HepG2 (cell line): ENCODE data around the gene MTIF3. TPM values are rescaled to one million over a fixed set of nuclear protein-coding genes. Genes with fewer than 3 reads are reported as not detected.

Source experiments
- polyA plus RNA-seq, 8 experiments: library from polyadenylated mRNA; depleted of rRNA in 3 of 8; stranded (reverse) in 7 of 8; unstranded in 1 of 8; fragments of >200 nt; fragmentation: Illumina TruSeq in 4 of 8; extraction: Trizol in 4 of 8; gene quantifications; 2 replicates each; pipeline versions ENCODE4 v1.2.1 to v1.2.3, GENCODE V29; 2011 to 2016; ENCODE audit warnings: low read depth in 4 of 8, missing spikeins in 1 of 8, mixed read lengths in 1 of 8; ENCODE audit not compliant: insufficient read depth in 1 of 8
- total RNA-seq, 5 experiments: library from RNA; depleted of rRNA; stranded (reverse); fragments of >200 nt; fragmentation: Illumina TruSeq; extraction: Trizol; gene quantifications; 2 replicates each; pipeline ENCODE4 v1.2.3, GENCODE V29; 2016; ENCODE audit warnings: low read depth in 1 of 5
- TF ChIP-seq, protein P1 (sequence below), 2 experiments: fragments of 450-650 bp in 1 of 2; sonication (generic) in 1 of 2; formaldehyde crosslinking in 1 of 2; IDR thresholded peaks; 2 replicates each; pipeline versions ENCODE4 v1.6.1 to v1.8.0; 2016 to 2022; ENCODE audit warnings: antibody characterized with exemption in 1 of 2, mild to moderate bottlenecking in 1 of 2, missing genetic modification reagents in 1 of 2
- TF ChIP-seq, protein P2 (sequence below): sonication (generic); formaldehyde crosslinking; IDR thresholded peaks from 2 replicates; pipeline ENCODE4 v1.5.0; 2020; ENCODE audit warnings: mild to moderate bottlenecking, missing genetic modification reagents

MTIF3 gene
- total and polyA plus RNA-seq, 2 of the 13 experiments (the other 11 are each of a cell fraction or from before 2014, with no cell fraction given), result 33.7 to 40.6 TPM

- TF ChIP-seq, protein P1, sequence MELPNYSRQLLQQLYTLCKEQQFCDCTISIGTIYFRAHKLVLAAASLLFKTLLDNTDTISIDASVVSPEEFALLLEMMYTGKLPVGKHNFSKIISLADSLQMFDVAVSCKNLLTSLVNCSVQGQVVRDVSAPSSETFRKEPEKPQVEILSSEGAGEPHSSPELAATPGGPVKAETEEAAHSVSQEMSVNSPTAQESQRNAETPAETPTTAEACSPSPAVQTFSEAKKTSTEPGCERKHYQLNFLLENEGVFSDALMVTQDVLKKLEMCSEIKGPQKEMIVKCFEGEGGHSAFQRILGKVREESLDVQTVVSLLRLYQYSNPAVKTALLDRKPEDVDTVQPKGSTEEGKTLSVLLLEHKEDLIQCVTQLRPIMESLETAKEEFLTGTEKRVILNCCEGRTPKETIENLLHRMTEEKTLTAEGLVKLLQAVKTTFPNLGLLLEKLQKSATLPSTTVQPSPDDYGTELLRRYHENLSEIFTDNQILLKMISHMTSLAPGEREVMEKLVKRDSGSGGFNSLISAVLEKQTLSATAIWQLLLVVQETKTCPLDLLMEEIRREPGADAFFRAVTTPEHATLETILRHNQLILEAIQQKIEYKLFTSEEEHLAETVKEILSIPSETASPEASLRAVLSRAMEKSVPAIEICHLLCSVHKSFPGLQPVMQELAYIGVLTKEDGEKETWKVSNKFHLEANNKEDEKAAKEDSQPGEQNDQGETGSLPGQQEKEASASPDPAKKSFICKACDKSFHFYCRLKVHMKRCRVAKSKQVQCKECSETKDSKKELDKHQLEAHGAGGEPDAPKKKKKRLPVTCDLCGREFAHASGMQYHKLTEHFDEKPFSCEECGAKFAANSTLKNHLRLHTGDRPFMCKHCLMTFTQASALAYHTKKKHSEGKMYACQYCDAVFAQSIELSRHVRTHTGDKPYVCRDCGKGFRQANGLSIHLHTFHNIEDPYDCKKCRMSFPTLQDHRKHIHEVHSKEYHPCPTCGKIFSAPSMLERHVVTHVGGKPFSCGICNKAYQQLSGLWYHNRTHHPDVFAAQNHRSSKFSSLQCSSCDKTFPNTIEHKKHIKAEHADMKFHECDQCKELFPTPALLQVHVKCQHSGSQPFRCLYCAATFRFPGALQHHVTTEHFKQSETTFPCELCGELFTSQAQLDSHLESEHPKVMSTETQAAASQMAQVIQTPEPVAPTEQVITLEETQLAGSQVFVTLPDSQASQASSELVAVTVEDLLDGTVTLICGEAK (IDR thresholded peaks at IDR 0.05), result no peak
- TF ChIP-seq, protein P1 (CRISPR knock-in tag; IDR thresholded peaks at IDR 0.05), result no peak
- TF ChIP-seq, protein P2, sequence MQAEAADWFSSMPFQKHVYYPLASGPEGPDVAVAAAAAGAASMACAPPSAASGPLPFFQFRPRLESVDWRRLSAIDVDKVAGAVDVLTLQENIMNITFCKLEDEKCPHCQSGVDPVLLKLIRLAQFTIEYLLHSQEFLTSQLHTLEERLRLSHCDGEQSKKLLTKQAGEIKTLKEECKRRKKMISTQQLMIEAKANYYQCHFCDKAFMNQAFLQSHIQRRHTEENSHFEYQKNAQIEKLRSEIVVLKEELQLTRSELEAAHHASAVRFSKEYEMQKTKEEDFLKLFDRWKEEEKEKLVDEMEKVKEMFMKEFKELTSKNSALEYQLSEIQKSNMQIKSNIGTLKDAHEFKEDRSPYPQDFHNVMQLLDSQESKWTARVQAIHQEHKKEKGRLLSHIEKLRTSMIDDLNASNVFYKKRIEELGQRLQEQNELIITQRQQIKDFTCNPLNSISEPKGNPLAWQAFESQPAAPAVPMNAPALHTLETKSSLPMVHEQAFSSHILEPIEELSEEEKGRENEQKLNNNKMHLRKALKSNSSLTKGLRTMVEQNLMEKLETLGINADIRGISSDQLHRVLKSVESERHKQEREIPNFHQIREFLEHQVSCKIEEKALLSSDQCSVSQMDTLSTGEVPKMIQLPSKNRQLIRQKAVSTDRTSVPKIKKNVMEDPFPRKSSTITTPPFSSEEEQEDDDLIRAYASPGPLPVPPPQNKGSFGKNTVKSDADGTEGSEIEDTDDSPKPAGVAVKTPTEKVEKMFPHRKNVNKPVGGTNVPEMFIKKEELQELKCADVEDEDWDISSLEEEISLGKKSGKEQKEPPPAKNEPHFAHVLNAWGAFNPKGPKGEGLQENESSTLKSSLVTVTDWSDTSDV (CRISPR knock-in tag), result no peak
Measured at GRCh38 chr13:27483421-27483820, 33.1 kb upstream of the MTIF3 start (continued).
